Spleen (tissue), 11 donors: Measurements from ENCODE around the gene VTI1A. TPM values are rescaled to one million over a fixed set of nuclear protein-coding genes. Genes with fewer than 3 reads are reported as not detected.

Experiments
- DNase-seq: peaks from one replicate; pipeline ENCODE4 v3.0.0-alpha.2; 2020
- H3K27ac ChIP-seq, 8 donors: fragments of 200-600 bp; sonication (generic) in 7 of 8; 1 replicate in 4 of 8; 2 replicates in 4 of 8; pipeline versions ENCODE4 v1.5.0 to v1.8.0; 2016 to 2021; ENCODE audit warnings: inconsistent platforms in 4 of 8, mild to moderate bottlenecking in 4 of 8, moderate library complexity in 1 of 8
- H3K27me3 ChIP-seq, 7 donors: fragments of 200-600 bp; sonication (generic) in 6 of 7; replicated peaks in 1 of 7; 1 replicate in 4 of 7; 2 replicates in 3 of 7; pipeline versions ENCODE4 v1.5.0 to v1.8.0; 2016 to 2021; ENCODE audit warnings: inconsistent platforms in 3 of 7, mild to moderate bottlenecking in 1 of 7
- H3K36me3 ChIP-seq, 6 donors: fragments of 200-600 bp; sonication (generic) in 5 of 6; 1 replicate in 4 of 6; 2 replicates in 2 of 6; pipeline versions ENCODE4 v1.5.0 to v1.8.0; 2016 to 2021; ENCODE audit warnings: inconsistent platforms in 2 of 6
- H3K4me1 ChIP-seq, 6 donors: fragments of 200-600 bp; sonication (generic) in 5 of 6; 1 replicate in 3 of 6; 2 replicates in 3 of 6; pipeline versions ENCODE4 v1.5.0 to v1.8.0; 2016 to 2021; ENCODE audit warnings: inconsistent platforms in 3 of 6
- H3K4me3 ChIP-seq, 8 donors: fragments of 200-600 bp; sonication (generic) in 7 of 8; 1 replicate in 4 of 8; 2 replicates in 4 of 8; pipeline versions ENCODE4 v1.5.0 to v1.8.0; 2016 to 2021; ENCODE audit warnings: inconsistent platforms in 4 of 8, mild to moderate bottlenecking in 4 of 8, moderate library complexity in 2 of 8
- H3K9me3 ChIP-seq, 8 donors: fragments of 200-600 bp; sonication (generic) in 7 of 8; 1 replicate in 4 of 8; 2 replicates in 4 of 8; pipeline versions ENCODE4 v1.5.0 to v1.8.0; 2016 to 2021; ENCODE audit warnings: inconsistent platforms in 4 of 8
- POLR2A ChIP-seq, 3 donors: fragments of 450-650 bp; IDR thresholded peaks; one replicate each; pipeline ENCODE4 v1.5.1; 2017; ENCODE audit warnings: antibody characterized with exemption in 3 of 3, mild to moderate bottlenecking in 1 of 3
- POLR2AphosphoS5 ChIP-seq, 3 donors: sonication (generic); formaldehyde crosslinking; IDR thresholded peaks; one replicate each; pipeline ENCODE4 v1.5.1; 2017; ENCODE audit warnings: antibody characterized with exemption in 3 of 3
- WGBS, 5 donors: extraction: QIAGEN DNeasy Blood & Tissue Kit in 3 of 5; methylation state at CpG; one replicate each; pipeline versions ENCODE4 v1.1.5 to v1.1.7; 2013 to 2018; 5-methylcytosine and 5-hydroxymethylcytosine counted together
- intact Hi-C: fragments of 100-400 bp; cut with DNase I; formaldehyde crosslinking; loops from one replicate; pipeline ENCODE4 v1.15.0; 2023; ENCODE audit warnings: low total_unique reads
- polyA plus RNA-seq, 3 donors: library from polyadenylated mRNA; stranded (reverse); fragments of 200-250 nt; gene quantifications; one replicate each; pipeline ENCODE4 v1.2.1, GENCODE V29; 2013
- total RNA-seq, 7 donors: library from RNA; depleted of rRNA in 3 of 7; stranded (reverse); fragments of >200 nt in 3 of 7; fragmentation: NEBNext Ultra II Directional in 4 of 7; extraction: Animal tissue kit (Norgen Biotek cat#: 25700) in 4 of 7; gene quantifications; one replicate each; pipeline versions ENCODE4 v1.1.0 to v1.2.1, GENCODE V29; 2016 to 2021
- TF ChIP-seq, protein P1 (sequence below), 11 experiments: fragments of 200-600 bp in 7 of 11; fragments of 450-650 bp in 4 of 11; sonication (generic) in 4 of 11; IDR thresholded peaks in 8 of 11; conservative IDR thresholded peaks in 3 of 11; 1 replicate in 7 of 11; 2 replicates in 4 of 11; pipeline versions ENCODE4 v1.4.0 to v1.8.0; 2016 to 2021; ENCODE audit warnings: antibody characterized with exemption in 11 of 11, inconsistent platforms in 4 of 11, mild to moderate bottlenecking in 1 of 11
- donor health status: healthy with polysubstance abuse.
- donor health status: DM: no; HTN: no; CAD: no; lungs with moderate emphysema.
- donor health status: DM: no; HTN: no; CAD: no.
- donor health status: Bipolar disorder and iron deficiency.
- donor health status: healthy.
- donor health status: DM: no; HTN: no; CAD: no.
- donor health status: DM: yes; HTN: yes; CAD: no.

The VTI1A gene
- total and polyA plus RNA-seq, 10 donors: 7.8 to 129 (median 56.2) TPM

DNA sequence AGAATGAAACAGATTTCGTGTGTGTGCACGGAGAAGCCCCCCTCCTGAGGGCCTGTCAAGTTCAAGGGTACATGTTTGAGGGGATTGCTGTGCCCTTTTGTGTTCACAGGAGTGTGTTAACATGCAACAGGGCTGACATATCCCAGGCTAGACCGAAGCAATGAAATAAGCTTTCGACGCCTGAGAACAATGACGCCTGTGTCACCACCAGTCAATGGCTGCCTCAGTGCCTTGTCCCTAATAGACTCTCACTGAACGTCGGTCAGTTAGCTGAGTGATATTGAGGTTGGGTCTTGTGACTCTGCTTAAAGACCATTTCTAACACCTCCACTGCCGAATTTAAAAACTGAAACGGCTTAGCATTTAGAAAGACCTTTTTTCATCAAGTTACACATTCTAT lies 327.8 kb downstream of the VTI1A start:
- Histone ChIP-seq H3K4me1 (peaks cover 0 to 5% (median 0%) of the 10 kb centered on the region in 6 donors), H3K27me3 (no peaks in the 10 kb centered on the region), H3K27ac (no peak overlapping the region), H3K9me3 (no peaks in the 10 kb centered on the region), H3K36me3 (peaks cover 0 to 28% (median 0%) of the 10 kb centered on the region in 6 donors), H3K4me3 (no peak overlapping the region)
- WGBS, 5 donors: 94 to 98% (median 97%) methylated on average over 10 of the region's 10 CpGs
- DNase-seq: no peak
- intact Hi-C loops: no loop called here
- TF ChIP-seq POLR2A (IDR thresholded peaks at IDR 0.05) (no peak), POLR2AphosphoS5 (IDR thresholded peaks at IDR 0.05) (no peak)
- TF ChIP-seq, protein P1, sequence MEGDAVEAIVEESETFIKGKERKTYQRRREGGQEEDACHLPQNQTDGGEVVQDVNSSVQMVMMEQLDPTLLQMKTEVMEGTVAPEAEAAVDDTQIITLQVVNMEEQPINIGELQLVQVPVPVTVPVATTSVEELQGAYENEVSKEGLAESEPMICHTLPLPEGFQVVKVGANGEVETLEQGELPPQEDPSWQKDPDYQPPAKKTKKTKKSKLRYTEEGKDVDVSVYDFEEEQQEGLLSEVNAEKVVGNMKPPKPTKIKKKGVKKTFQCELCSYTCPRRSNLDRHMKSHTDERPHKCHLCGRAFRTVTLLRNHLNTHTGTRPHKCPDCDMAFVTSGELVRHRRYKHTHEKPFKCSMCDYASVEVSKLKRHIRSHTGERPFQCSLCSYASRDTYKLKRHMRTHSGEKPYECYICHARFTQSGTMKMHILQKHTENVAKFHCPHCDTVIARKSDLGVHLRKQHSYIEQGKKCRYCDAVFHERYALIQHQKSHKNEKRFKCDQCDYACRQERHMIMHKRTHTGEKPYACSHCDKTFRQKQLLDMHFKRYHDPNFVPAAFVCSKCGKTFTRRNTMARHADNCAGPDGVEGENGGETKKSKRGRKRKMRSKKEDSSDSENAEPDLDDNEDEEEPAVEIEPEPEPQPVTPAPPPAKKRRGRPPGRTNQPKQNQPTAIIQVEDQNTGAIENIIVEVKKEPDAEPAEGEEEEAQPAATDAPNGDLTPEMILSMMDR (IDR thresholded peaks at IDR 0.05 in 8 of 11, conservative IDR thresholded peaks at IDR 0.05 in 3 of 11): no peak

DNA sequence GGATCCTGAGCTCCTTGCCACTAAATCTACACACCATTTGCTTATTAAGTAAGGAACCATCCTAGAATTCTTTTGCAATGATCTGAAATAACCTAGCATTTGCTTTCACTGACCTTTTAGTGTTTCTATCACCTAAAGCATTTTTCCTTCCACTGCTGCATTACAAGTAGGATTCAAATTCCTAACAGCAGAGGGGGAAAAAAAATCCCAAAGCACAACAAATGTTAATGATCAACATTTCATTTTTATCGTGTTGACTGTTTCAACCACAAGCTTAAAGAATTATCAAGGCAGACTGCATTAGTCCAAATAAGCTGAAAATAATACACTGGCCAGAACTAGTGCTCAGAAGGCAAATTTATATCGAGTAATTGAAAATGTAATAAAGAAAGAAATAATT lies 328.4 kb downstream of the VTI1A start:
- TF ChIP-seq POLR2A (IDR thresholded peaks at IDR 0.05) (no peak), POLR2AphosphoS5 (IDR thresholded peaks at IDR 0.05) (no peak)
- TF ChIP-seq, protein P1 (IDR thresholded peaks at IDR 0.05 in 8 of 11, conservative IDR thresholded peaks at IDR 0.05 in 3 of 11): no peak
- WGBS, 5 donors: 81 to 90% (median 86%) methylated on average over 2 of the region's 2 CpGs
- no peak for DNase-seq
- Histone ChIP-seq H3K27me3 (no peaks in the 10 kb centered on the region), H3K4me1 (peaks cover 0 to 5% (median 0%) of the 10 kb centered on the region in 6 donors), H3K27ac (no peak overlapping the region), H3K9me3 (no peaks in the 10 kb centered on the region), H3K36me3 (peaks cover 0 to 28% (median 0%) of the 10 kb centered on the region in 6 donors), H3K4me3 (no peak overlapping the region)
- intact Hi-C loops: no loop called here

DNA sequence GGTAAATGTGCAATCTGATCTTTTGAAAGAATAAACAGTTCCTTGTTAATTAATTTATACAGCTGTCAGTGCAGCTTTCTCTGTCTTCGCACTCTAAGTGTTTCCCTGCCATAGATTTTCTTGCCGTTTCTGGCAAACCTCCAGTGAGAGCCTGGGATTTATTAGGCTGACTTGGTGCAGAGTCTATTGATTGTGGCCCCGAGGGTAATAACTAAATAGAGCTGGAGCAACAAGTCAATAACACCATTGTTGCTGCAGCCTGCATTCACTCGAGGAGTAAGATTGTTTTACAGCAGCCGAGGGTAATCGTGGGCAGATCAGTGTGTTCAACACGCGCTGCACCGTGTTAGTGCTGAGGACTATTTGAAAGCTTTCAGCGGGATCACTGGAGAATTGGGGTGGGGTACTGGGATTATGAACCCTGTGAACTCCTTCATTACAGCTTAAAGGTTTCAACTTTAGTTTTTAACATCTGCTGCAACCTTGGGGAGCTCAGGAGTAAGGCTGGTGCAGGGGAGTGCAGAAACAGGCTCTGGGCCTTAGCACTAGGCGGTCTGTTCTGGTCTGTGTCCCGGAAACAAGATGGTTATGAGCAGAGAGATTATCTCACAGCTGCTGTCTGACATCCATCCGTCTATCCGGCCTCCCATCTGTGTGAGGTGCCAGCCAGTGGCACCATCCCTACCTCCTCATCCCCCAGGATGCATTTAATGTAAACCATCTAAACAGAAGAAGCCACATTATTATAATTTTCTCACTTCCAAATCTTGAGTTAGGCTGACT lies 329.1 kb downstream of the VTI1A start:
- peaks cover 0 to 5% (median 0%) of the 10 kb centered on the region in 6 donors for H3K4me1 ChIP-seq
- H3K9me3 ChIP-seq: no peaks in the 10 kb centered on the region
- no peak overlapping the region for H3K27ac ChIP-seq
- DNase-seq: no peak
- H3K36me3 ChIP-seq: peaks cover 0 to 28% (median 0%) of the 10 kb centered on the region in 6 donors
- 86 to 95% (median 94%) methylated on average over 14 of the region's 14 CpGs for WGBS, 5 donors
- no peaks in the 10 kb centered on the region for H3K27me3 ChIP-seq
- TF ChIP-seq POLR2AphosphoS5 (IDR thresholded peaks at IDR 0.05) (no peak), POLR2A (IDR thresholded peaks at IDR 0.05) (no peak)
- TF ChIP-seq, protein P1 (IDR thresholded peaks at IDR 0.05 in 8 of 11, conservative IDR thresholded peaks at IDR 0.05 in 3 of 11): no peak
- H3K4me3 ChIP-seq: no peak overlapping the region
- intact Hi-C loops: no loop called here

DNA sequence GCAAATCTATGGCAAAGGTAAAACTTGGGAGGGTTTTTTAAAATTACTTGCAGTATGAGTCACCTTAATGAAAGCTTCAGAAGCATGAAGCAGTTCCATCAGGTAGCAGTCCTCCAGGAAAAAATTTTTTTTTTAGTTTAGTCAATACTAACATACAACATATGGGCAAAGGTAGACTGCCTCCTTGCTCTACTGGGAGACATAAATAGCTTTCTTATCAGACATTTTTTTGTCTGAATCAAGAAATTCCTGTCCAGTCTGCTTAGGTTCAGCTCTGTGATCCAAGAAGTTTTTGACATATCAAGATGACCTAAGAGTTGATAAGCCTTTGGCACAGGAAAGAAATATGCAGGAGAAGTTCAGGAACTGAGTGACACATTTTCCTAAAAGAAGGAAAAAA lies 331.6 kb downstream of the VTI1A start:
- no peak for DNase-seq
- intact Hi-C loops: no loop called here
- TF ChIP-seq POLR2A (IDR thresholded peaks at IDR 0.05): no peak
- no peak for TF ChIP-seq POLR2AphosphoS5 (IDR thresholded peaks at IDR 0.05)
- no peaks in the 10 kb centered on the region for H3K9me3 ChIP-seq
- H3K4me3 ChIP-seq: no peak overlapping the region
- peaks cover 0 to 14% (median 0%) of the 10 kb centered on the region in 6 donors for H3K36me3 ChIP-seq
- H3K4me1 ChIP-seq: peaks cover 0 to 5% (median 0%) of the 10 kb centered on the region in 6 donors
- no peaks in the 10 kb centered on the region for H3K27me3 ChIP-seq
- H3K27ac ChIP-seq: no peak overlapping the region
